ENCODE data around the gene TEX53.
A peak's percentile ranks its signal among the peaks of the same experiment; 100 is the strongest.

The TEX53 gene

GRCh38 chr9:114666851-114667250, 9.2 kb upstream of the TEX53 start:
- H3K4me3 ChIP-seq (ENCODE audit: control insufficient read depth, low read depth, low read length) = no peak overlapping the region
- DNase-seq (ENCODE audit: low read depth) = no peak

GRCh38 chr9:114666401-114666800, 8.8 kb upstream of the TEX53 start:
- H3K4me3 ChIP-seq (ENCODE audit: control insufficient read depth, low read depth, low read length) = no peak overlapping the region
- no peak for DNase-seq (ENCODE audit: low read depth)
- no peak for TF ChIP-seq CTCF (conservative IDR thresholded peaks at IDR 0.05; ENCODE audit: control insufficient read depth, insufficient read depth, low read depth, low read length)

More at GRCh38 chr9:114666851-114667250, 9.2 kb upstream of the TEX53 start:
- TF ChIP-seq CTCF (conservative IDR thresholded peaks at IDR 0.05; ENCODE audit: control insufficient read depth, insufficient read depth, low read depth, low read length) = no peak

GRCh38 chr9:114664181-114664580, 6.6 kb upstream of the TEX53 start:
- no peak overlapping the region for H3K4me3 ChIP-seq (ENCODE audit: control insufficient read depth, low read depth, low read length)
- no peak for TF ChIP-seq CTCF (conservative IDR thresholded peaks at IDR 0.05; ENCODE audit: control insufficient read depth, insufficient read depth, low read depth, low read length)
- DNase-seq (ENCODE audit: low read depth) = no peak

GRCh38 chr9:114662081-114662989, 4.7 kb upstream of the TEX53 start:
- TF ChIP-seq CTCF (conservative IDR thresholded peaks at IDR 0.05; ENCODE audit: control insufficient read depth, insufficient read depth, low read depth, low read length) = peak; percentile 86
- DNase-seq (ENCODE audit: low read depth) = peak; percentile 36
- H3K4me3 ChIP-seq (ENCODE audit: control insufficient read depth, low read depth, low read length) = no peak overlapping the region

- TF ChIP-seq CTCF (conservative IDR thresholded peaks at IDR 0.05; ENCODE audit: control insufficient read depth, insufficient read depth, low read depth, low read length) = no peak
- no peak for DNase-seq (ENCODE audit: low read depth)
- no peak overlapping the region for H3K4me3 ChIP-seq (ENCODE audit: control insufficient read depth, low read depth, low read length)
These were observed 1.3 kb downstream of the TEX53 start for GRCh38 chr9:114656301-114656700.

GRCh38 chr9:114655689-114656088, 1.9 kb downstream of the TEX53 start:
- TF ChIP-seq CTCF (conservative IDR thresholded peaks at IDR 0.05; ENCODE audit: control insufficient read depth, insufficient read depth, low read depth, low read length) = no peak
- no peak overlapping the region for H3K4me3 ChIP-seq (ENCODE audit: control insufficient read depth, low read depth, low read length)
- DNase-seq (ENCODE audit: low read depth) = peak; percentile 81
